ENCODE data around the gene AGBL5. TPM values are rescaled to one million over a fixed set of nuclear protein-coding genes. Genes with fewer than 3 reads are reported as not detected.

The AGBL5 gene
- total and polyA plus RNA-seq, 2 of the 13 experiments (the other 11 are each of a cell fraction or from before 2014, with no cell fraction given), result 55.9 to 73.3 TPM

DNA sequence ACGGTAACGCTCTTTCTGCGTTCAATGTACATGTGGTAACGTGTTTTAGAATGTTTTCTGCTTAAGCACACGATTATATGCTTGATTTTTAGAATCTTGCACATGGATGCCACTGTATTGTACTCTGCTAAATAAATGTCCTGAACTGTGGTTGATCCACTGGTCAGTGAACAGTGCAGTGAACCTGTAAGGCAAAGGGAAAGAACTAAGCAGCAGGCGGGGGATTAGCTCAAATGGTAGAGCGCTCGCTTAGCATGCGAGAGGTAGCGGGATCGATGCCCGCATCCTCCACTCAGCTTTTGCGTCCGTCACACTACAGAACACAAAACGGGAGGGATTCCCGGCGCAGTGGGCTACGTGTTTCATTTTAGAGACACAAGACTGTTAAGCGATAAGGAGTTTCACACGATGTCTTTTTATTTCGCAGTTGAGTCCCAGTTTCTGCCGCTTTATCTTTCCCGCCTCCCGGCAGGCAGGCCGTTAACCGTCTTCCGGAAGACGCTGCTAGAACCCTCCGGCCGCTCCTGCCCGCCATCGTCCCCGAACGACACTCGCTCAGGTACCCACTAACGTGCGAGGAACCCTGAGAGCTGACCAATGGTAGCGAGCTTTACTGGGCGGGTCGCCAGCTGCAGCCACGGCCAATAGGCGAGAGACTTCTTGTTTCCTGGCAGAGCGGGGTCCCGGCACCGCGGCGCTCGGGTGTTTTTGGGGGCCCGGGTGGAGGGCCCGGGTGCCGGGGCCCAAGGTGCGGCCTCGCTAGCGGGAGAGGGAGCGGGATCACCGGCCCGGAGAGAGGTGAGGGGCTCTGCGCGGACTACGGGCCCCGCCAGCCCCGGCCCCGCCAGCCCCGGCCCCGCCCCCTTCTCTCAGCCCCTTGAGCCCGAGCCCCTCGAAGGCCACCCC, at the start of gene AGBL5 (continued):
- 0 out of 2 replicates have a peak, but pooled peaks have one; percentile 75 for TF ChIP-seq CHCHD3 (CRISPR knock-in tag; IDR thresholded peaks at IDR 0.05)
- TF ChIP-seq ZKSCAN8 (CRISPR knock-in tag; IDR thresholded peaks at IDR 0.05; ENCODE audit: borderline replicate concordance), result peak; percentile 57
- TF ChIP-seq, protein P1, sequence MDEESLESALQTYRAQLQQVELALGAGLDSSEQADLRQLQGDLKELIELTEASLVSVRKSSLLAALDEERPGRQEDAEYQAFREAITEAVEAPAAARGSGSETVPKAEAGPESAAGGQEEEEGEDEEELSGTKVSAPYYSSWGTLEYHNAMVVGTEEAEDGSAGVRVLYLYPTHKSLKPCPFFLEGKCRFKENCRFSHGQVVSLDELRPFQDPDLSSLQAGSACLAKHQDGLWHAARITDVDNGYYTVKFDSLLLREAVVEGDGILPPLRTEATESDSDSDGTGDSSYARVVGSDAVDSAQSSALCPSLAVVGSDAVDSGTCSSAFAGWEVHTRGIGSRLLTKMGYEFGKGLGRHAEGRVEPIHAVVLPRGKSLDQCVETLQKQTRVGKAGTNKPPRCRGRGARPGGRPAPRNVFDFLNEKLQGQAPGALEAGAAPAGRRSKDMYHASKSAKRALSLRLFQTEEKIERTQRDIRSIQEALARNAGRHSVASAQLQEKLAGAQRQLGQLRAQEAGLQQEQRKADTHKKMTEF (CRISPR knock-in tag; IDR thresholded peaks at IDR 0.05), result peak; percentile 96
- TF ChIP-seq ARNT (IDR thresholded peaks at IDR 0.05), result no peak
- no peak for TF ChIP-seq ZFYVE20 (CRISPR knock-in tag; IDR thresholded peaks at IDR 0.05; ENCODE audit: borderline replicate concordance, low read depth)
- TF ChIP-seq ZNF503 (CRISPR knock-in tag; IDR thresholded peaks at IDR 0.05), result peak; percentile 81; the same call in 1 of the 2 replicates
- TF ChIP-seq, protein P2, sequence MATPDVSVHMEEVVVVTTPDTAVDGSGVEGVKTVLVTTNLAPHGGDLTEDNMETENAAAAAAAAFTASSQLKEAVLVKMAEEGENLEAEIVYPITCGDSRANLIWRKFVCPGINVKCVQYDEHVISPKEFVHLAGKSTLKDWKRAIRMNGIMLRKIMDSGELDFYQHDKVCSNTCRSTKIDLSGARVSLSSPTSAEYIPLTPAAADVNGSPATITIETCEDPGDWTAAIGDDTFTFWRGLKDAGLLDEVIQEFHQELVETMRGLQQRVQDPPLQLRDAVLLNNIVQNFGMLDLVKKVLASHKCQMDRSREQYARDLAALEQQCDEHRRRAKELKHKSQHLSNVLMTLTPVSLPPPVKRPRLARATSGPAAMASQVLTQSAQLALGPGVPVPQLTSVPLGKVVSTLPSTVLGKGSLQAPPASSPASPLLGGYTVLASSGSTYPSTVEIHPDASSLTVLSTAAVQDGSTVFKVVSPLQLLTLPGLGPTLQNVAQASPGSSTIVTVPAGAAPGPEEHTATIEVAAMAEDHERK (CRISPR knock-in tag; IDR thresholded peaks at IDR 0.05; ENCODE audit: low read depth), result 0 out of 2 replicates have a peak, but pooled peaks have one; percentile 35
- peak; percentile 97 for TF ChIP-seq ZNF274 (CRISPR knock-in tag; IDR thresholded peaks at IDR 0.05)
- peak; percentile 92 for TF ChIP-seq PBX3 (CRISPR knock-in tag; IDR thresholded peaks at IDR 0.05; ENCODE audit: borderline replicate concordance)
- peak; percentile 93 for TF ChIP-seq ETV6 (CRISPR knock-in tag; conservative IDR thresholded peaks at IDR 0.05)
- peak; percentile 62 for TF ChIP-seq GATAD2A (CRISPR knock-in tag; IDR thresholded peaks at IDR 0.05)
- no peak; the same call in 1 of the 2 replicates for TF ChIP-seq ESRRA (CRISPR knock-in tag; IDR thresholded peaks at IDR 0.05; ENCODE audit: low read depth)
- TF ChIP-seq, protein P3, sequence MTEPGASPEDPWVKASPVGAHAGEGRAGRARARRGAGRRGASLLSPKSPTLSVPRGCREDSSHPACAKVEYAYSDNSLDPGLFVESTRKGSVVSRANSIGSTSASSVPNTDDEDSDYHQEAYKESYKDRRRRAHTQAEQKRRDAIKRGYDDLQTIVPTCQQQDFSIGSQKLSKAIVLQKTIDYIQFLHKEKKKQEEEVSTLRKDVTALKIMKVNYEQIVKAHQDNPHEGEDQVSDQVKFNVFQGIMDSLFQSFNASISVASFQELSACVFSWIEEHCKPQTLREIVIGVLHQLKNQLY (CRISPR knock-in tag; IDR thresholded peaks at IDR 0.05), result peak; percentile 71
- no peak for TF ChIP-seq ADNP (CRISPR knock-in tag; IDR thresholded peaks at IDR 0.05)
- peak; percentile 85 for TF ChIP-seq ATF2 (CRISPR knock-in tag; IDR thresholded peaks at IDR 0.05)
- TF ChIP-seq MLXIP (CRISPR knock-in tag; IDR thresholded peaks at IDR 0.05; ENCODE audit: borderline replicate concordance), result peak; percentile 91
- peak; percentile 95 for TF ChIP-seq ZNF772 (CRISPR knock-in tag; IDR thresholded peaks at IDR 0.05)

Data from HepG2 (cell line).